Measurements from ENCODE around the gene WNT7A. TPM values are rescaled to one million over a fixed set of nuclear protein-coding genes. Genes with fewer than 3 reads are reported as not detected.

The WNT7A gene
- total and polyA plus RNA-seq, 3 donors from 2014 or later: 1.1 to 3.3 (median 1.1) TPM

DNA sequence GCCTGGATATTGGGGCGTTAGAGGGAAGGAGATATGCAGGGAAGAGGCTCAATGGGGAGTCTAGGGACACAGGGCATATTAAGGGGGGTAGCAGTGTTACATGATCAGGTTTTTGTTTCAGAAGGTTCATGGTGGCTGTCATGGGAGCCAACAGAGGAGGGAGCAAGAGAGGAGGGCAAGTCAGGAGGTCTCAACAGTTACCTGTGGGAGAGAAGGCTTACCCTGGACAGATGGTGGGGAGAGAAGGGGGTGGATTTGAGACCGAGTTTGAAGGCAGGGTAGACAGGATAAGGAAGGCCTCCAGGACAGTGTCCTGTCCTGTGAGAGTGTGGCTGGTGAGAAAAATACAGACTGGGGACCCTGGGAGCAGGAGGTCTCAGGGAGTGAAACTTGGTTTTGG, 3.8 kb upstream of the WNT7A start:
- intact Hi-C loops (cut with DNase I; ENCODE audit: low total_unique reads): no loop called here
- no peak overlapping the region for H3K27ac ChIP-seq
- no peak for DNase-seq
- WGBS, 2 donors: 39 to 48% methylated on average over 2 of the region's 2 CpGs
- no peaks in the 10 kb centered on the region for H3K36me3 ChIP-seq (ENCODE audit: low read depth, missing control alignments)
- H3K4me3 ChIP-seq: no peak overlapping the region
- no peaks in the 10 kb centered on the region for H3K27me3 ChIP-seq
- peaks cover 7% of the 10 kb centered on the region for H3K4me1 ChIP-seq
- H3K9me3 ChIP-seq: no peaks in the 10 kb centered on the region
- TF ChIP-seq, protein P1, sequence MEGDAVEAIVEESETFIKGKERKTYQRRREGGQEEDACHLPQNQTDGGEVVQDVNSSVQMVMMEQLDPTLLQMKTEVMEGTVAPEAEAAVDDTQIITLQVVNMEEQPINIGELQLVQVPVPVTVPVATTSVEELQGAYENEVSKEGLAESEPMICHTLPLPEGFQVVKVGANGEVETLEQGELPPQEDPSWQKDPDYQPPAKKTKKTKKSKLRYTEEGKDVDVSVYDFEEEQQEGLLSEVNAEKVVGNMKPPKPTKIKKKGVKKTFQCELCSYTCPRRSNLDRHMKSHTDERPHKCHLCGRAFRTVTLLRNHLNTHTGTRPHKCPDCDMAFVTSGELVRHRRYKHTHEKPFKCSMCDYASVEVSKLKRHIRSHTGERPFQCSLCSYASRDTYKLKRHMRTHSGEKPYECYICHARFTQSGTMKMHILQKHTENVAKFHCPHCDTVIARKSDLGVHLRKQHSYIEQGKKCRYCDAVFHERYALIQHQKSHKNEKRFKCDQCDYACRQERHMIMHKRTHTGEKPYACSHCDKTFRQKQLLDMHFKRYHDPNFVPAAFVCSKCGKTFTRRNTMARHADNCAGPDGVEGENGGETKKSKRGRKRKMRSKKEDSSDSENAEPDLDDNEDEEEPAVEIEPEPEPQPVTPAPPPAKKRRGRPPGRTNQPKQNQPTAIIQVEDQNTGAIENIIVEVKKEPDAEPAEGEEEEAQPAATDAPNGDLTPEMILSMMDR (IDR thresholded peaks at IDR 0.05): no peak
- TF ChIP-seq POLR2A (IDR thresholded peaks at IDR 0.05): no peak

DNA sequence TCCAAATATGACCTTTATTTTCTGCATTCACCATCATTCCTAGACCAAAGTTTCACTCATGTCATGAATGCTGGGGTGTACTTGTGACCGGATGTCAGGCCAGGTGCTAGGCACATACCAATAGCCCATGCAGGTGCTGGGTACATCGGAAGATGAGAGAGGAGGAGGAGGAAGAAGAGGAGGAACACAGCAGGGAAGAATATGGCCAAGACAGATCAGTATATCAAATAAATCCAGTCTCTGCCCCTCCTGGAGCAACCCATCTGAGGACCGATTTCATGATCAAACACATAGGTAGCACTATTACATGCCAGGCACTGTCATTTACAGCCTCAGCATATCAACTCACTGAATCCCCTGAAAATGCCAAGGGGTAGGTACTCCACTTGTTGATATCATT, 3.0 kb upstream of the WNT7A start:
- Histone ChIP-seq H3K4me3 (no peak overlapping the region), H3K27ac (no peak overlapping the region), H3K4me1 (peaks cover 13% of the 10 kb centered on the region), H3K36me3 (ENCODE audit: low read depth, missing control alignments) (no peaks in the 10 kb centered on the region), H3K9me3 (no peaks in the 10 kb centered on the region), H3K27me3 (no peaks in the 10 kb centered on the region)
- no peak for DNase-seq
- 91 to 92% methylated on average over 3 of the region's 3 CpGs for WGBS, 2 donors
- intact Hi-C loops (cut with DNase I; ENCODE audit: low total_unique reads): no loop called here
- TF ChIP-seq, protein P1 (IDR thresholded peaks at IDR 0.05): no peak
- TF ChIP-seq POLR2A (IDR thresholded peaks at IDR 0.05): no peak

DNA sequence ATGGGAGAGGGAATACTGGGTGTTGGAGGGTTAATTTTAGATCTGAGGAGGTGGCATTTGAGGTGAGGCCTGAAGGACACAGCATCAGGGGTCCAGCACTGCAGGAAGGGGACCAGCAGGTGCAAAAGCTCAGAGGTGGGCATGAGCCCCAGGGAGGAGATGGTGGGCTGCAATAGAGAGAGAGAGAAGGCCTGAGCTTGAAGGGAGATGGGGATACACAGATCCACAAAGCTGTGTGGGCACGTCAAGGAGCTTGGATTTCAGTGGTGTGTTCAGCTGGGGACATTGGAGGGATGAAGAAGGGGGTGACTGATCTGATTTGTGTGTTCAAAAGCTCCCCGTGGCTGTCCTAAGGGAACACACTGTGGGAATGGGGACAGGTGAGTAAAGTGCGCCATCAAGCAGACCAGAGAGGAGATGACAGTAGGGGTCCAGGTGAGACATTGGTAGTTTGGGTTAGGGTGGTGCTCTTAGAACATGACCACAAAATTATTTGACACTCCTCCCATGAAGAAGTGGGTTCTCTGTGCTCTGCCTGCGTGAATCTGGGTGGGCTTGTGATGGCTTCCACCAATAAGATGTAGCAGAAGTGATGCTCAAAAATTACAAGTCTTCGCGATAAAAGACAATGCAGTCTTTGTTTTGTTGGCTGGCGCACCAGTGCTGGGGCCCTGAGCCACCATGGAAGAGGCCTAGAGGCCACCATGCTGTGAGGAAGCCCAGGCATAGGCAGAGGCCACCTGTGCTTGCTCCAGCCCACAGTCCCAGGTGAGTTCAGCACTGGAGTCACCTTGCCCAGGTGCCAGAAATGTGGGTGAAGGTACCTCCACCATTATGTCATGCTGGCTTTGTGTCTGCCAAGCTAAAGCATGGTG, 1.9 kb upstream of the WNT7A start:
- H3K36me3 ChIP-seq (ENCODE audit: low read depth, missing control alignments): no peaks in the 10 kb centered on the region
- H3K4me3 ChIP-seq: no peak overlapping the region
- H3K27ac ChIP-seq: no peak overlapping the region
- TF ChIP-seq POLR2A (IDR thresholded peaks at IDR 0.05): no peak
- TF ChIP-seq, protein P1 (IDR thresholded peaks at IDR 0.05): no peak
- H3K27me3 ChIP-seq: no peaks in the 10 kb centered on the region
- 76 to 80% methylated on average over 7 of the region's 7 CpGs for WGBS, 2 donors
- no peak for DNase-seq
- intact Hi-C loops (cut with DNase I; ENCODE audit: low total_unique reads): no loop called here
- no peaks in the 10 kb centered on the region for H3K9me3 ChIP-seq
- H3K4me1 ChIP-seq: peaks cover 13% of the 10 kb centered on the region

DNA sequence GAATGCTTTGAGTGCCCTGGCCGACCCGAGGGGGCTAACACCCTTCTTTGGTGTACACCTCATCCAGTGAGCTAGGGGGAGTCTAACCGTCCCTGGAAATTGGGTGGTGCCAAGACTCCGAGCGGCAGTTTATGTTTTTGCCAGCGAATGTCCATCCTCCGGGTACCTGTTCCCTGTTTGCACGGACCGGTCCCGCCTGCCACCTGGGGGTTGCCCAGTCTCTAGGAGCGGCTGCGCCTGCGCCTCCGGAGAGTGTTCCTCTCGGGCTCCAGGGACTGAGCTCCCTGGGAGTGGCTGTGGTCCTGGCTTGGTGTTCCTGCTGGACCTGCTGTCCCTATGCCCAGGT, 913 bp upstream of the WNT7A start:
- H3K36me3 ChIP-seq (ENCODE audit: low read depth, missing control alignments): no peaks in the 10 kb centered on the region
- DNase-seq: no peak
- H3K27me3 ChIP-seq: no peaks in the 10 kb centered on the region
- TF ChIP-seq, protein P1 (IDR thresholded peaks at IDR 0.05): no peak
- no peak for TF ChIP-seq POLR2A (IDR thresholded peaks at IDR 0.05)
- peaks cover 13% of the 10 kb centered on the region for H3K4me1 ChIP-seq
- peak overlapping the region in 1 of 2 donors; percentile 47 for H3K4me3 ChIP-seq
- no peak overlapping the region for H3K27ac ChIP-seq
- 0 to 1% methylated on average over 6 to 15 of the region's 15 CpGs for WGBS, 2 donors
- no peaks in the 10 kb centered on the region for H3K9me3 ChIP-seq
- intact Hi-C loops (cut with DNase I; ENCODE audit: low total_unique reads): no loop called here
